GM21619 (cell line): Measurements from ENCODE around the gene EFNB1.

ENCODE experiments used
- ATAC-seq: cut with Tn5 transposase; IDR thresholded peaks from one replicate; pipeline ENCODE4 v1.9.1; 2021; ENCODE audit not compliant: unreplicated experiment

The EFNB1 gene

DNA sequence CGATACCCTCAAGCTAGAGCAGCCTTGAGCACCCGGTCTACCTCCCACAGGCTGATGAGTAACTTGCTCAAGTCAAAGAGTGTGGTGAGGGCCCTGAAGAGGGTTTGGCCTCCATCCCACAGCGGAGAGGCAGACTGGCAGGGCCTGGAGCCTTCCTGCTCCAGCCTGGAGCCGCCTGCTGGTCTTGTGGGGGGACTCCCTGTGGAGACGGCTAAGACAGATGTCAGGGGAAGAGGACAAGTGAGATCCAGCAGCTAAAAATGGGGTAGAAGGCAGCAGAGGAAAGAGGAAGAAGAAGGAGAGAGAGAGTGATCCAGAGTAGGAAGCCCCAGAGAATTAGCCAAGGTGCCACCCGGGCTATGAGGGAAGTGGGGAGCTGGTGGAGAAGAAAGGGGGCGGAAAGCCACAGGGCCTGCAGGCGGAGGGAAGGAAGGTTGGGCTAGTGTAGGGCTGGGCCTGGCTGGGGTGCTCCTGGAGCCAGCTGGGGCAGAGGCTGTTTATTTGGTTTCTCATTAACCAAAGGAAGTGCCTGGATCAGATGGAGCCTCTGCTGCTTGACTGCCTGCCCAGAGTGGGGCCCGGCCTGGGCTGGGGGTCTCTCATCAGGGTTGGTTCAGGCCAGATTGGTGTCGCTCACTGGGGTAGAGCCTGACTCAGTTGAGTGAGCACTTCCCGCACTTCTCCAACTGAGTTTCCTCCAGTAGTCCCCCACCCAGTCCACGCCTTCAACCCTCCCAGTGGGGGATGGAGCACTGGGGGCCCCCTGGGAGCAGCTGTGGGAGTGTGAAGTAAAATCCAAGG, 14.2 kb downstream of the EFNB1 start:
- no peak for ATAC-seq

DNA sequence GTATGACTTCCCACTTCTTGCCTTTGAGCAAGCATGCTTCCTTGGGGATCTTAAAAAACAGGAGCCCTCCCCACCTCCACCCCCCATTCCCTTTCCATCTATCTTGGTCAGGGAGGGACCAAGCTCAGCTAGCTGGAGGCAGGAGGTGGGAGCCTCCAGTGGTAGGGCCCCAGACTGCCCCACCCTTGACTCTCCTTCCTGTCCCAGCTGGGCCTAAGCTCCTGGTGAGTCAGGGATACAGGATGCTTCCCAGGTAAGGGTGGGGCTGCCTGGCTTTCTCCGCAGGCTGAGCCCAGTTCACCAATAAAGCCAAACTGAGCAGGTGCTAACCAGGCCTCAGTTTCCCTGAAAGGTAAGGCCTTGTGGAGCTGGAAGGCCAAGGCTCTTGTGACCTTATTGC, 15.2 kb downstream of the EFNB1 start:
- no peak for ATAC-seq

DNA sequence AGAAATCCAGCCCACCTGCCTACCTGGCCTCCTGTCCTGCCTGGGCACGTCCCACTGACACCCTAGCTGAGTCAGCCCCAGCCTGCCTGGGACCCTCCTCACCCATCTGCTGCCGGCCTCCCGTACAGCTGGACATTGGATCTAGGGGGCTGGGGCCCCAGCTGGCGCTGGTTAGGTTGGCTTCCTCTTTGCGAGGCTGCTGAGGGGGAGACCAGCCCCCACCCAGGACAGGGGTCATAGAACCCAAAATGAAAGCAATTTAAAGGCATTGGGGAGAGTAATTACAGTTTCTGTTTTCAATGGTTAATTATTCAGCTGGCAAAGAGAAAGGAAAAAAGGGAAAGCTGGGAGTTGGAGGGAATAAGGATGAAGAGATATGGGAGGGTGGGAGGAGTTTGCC, 15.8 kb downstream of the EFNB1 start:
- ATAC-seq = no peak

DNA sequence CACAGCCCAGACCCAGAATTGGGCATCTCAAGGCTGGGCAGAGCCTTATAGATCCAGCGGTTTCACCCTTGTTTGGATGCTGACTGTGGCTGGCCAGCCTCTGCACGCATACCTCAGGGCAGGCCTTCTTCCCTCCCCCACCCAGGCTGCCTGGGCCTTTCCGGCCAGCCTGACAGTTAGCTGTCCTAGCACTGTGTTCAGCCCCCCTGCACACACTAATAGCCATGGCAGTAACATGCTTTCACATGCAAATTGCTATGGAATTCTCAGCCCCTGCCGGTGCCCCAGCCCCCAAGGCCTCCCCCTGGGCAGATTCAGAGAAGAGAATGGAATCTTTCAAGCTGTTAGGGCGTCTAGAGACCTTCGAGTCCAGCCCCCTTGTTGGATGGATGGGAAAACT, 17.7 kb downstream of the EFNB1 start:
- no peak for ATAC-seq

DNA sequence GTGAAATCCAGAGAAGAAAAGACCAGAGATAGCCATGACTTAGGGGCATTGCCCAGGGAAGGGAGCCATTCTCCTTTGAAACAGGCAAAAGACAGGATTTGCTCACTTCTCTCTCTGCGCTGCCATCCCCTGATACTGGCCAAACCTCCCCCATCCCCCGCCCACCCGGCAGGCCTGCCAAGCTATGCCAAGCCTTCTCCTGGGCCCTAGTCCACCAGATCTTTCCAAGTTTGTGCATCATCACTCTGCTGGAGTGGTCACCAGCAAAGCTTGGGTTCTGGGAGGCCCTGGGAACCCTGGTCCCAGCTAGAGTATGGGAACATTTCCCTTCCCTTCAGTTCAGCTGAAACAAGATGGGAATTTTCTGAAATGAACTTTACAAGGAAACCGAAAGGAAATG, 18.4 kb downstream of the EFNB1 start:
- no peak for ATAC-seq

DNA sequence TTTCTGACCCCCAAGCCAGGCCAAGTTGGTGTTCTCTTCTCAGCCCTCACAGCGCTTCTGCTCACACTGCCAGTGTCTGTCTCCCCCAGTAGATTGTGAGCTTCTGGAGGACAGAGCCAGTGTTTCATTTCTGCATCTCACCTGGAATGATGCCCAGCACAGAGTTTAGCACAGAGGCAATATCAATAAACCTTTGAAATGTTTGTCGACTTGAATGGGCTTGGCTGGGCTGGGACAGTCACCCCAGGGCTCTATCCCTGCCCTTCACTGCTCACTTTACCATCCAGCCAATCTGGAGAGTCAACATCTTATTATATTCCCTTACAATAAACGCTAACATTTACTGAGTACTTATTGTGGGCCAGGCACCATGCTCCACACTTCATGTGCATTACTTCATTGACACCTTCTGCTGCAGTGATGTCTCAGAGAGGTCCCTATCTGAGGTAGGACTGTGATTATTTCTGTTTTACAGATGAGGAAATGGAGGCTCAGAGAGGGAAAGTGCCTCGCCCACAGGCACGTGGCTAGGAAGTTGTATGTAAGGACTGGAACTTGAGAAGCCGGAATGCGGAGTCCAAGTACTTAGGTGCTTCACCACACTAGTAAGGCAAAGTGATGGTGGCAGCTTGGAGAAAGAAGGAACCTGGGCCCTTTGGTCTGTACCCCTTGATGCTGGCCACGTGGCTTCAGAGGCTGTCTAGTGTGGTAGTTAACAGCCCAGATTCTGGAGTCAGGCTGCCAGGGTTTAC, 19.5 kb downstream of the EFNB1 start:
- ATAC-seq = no peak

DNA sequence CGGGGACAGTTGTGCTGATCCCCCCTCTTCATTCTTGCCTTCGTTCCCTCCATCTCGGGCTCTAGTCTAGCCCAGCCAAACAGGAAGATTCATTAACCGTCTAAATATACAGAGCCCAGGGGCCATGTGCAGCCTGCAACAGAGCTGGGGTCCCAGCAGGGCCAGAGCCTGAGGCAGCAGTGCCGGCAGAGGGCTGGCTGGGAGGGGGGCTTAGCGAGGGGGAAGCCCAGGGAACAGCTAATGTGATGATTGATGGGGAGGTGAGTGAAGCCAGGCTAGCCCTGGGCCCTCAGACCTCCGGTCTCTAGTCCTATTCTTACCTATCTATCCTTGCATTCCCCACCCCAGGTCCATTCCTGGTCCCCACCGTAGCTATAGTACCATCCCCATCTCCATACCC, 22.3 kb downstream of the EFNB1 start:
- ATAC-seq = no peak

DNA sequence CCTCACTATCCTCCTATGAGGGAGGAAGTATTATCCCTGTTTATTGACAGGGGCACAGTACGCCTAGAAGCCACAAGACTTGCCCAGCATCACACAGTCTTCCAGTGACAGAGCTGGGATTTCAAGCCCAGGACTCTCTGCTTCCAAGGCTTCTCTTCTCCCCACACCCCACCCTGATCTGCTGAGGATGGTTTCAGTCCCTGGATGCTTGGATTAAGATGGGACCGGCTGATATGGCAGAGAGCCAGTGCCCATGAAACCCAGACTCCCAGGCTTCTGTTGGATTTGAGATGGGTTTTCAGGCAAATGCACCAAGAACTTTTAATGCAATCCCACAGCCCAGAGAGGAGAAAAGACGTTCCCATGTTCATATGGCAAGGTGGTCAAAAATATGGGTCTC, 23.2 kb downstream of the EFNB1 start:
- no peak for ATAC-seq

DNA sequence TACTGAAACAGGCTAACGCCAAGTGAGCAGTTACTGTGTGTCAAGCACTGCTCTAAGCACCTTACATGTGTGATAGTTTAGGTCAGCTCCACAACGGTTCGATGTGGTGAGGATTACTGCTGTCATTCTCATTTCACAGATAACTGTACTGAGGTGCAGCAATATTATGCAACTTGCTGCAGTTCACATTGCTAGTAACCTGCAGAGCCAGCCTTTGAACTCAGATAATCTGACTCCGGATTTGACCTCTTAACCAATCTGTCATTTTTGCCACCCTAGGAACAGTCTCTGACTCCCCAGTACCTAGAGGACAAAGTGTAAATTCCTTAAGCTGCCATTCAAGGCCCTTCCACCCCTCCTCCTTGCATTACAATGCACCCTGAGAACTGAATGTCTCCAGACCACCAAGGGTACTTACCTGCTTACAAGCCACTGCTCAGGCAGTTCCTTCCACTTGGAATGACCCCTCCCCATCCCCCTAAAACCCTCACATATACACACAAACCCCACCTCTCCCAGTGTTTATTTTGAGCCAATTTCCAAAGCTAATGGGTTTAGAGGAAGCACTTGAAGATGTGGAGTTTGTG, 24.9 kb downstream of the EFNB1 start:
- ATAC-seq = no peak

DNA sequence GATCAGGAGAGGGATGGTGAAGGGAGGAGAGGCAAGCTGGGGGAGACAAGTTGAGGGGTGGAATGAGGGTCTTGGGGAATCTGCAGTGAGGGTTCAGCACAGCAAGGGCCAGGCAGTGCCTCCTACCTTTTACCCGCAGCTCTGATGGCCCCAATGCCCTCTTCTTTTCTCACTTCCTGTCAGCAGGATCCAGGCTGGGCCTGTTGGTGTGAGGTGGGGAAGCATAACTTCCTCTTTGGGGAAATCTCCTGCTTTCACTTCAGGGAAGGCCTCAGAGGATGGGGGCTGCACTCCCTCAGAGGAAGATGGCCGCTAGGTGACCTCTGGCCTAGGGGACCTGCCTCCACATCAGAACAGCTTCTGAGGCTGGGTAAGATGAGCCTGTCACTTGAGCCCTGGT, 36.5 kb downstream of the EFNB1 start:
- no peak for ATAC-seq

DNA sequence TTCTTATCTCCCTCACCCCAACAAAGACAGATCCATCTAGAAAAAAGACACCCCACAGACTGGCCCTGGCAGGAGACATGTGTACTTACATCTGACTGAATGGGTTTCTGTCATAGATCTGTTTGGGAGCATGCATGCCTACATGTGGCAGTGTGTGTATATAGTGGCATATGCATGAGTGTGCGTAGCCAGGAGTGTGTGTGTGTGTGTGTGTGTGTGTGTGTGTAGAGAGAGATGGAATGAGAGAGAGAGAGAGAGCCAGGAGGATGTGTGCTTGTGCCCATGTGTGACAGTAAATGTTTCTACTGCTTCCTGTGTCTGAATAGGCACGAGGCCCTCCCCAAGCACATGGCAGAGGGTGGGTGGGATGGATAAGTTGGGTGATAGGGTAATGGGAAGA, 37.1 kb downstream of the EFNB1 start:
- no peak for ATAC-seq

DNA sequence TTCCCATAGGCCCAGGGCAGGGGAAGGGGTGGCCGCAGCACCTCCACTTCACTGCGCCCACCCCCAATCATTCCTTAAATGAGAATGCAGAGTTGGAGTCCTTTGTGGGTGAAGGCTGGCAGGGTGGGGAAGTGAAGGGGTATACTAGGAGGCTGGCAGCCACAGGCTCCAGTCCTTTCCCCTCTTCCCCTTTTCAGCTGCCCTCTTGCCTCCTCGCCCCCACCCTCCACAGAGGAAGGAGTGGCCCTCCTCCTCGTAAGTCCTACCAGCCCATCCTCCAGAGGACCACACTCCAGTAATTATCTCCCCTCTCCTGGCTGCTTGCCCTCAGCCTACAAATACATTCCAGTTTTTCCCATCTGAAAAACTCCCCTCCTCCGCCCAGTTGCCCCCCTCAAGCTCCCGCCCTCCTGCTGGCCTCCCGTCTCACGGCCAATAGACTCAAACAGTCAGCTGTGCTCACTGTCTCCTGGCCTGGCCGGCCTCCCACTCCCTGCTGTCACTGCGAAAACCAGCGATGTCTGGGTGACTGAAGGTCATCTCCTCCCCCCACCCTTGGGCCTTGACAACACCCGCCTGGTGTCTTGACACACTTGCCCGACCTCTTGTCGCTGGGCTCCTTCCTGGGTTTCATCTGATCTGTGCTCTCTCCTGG, 38.8 kb downstream of the EFNB1 start:
- ATAC-seq = no peak

DNA sequence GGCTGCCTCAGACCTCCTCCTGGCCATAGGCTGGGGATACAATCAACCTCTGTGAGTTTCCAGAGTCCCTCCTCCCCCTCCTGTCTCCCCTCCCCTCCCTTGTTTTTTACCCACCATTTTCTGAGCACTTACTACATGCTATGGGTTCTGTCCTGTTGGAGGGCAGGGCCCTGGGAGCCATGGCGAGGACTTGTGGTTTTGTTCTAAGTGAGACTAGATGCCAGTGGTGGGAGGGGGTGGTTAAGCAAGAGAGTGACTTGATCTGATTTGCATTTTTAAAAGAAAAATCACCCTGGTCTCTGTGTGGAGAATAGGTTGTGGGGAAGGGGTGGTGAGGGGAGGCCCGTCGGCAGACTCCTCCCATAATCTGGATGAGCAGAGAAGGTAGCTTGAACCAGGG, 39.5 kb downstream of the EFNB1 start:
- ATAC-seq = no peak

DNA sequence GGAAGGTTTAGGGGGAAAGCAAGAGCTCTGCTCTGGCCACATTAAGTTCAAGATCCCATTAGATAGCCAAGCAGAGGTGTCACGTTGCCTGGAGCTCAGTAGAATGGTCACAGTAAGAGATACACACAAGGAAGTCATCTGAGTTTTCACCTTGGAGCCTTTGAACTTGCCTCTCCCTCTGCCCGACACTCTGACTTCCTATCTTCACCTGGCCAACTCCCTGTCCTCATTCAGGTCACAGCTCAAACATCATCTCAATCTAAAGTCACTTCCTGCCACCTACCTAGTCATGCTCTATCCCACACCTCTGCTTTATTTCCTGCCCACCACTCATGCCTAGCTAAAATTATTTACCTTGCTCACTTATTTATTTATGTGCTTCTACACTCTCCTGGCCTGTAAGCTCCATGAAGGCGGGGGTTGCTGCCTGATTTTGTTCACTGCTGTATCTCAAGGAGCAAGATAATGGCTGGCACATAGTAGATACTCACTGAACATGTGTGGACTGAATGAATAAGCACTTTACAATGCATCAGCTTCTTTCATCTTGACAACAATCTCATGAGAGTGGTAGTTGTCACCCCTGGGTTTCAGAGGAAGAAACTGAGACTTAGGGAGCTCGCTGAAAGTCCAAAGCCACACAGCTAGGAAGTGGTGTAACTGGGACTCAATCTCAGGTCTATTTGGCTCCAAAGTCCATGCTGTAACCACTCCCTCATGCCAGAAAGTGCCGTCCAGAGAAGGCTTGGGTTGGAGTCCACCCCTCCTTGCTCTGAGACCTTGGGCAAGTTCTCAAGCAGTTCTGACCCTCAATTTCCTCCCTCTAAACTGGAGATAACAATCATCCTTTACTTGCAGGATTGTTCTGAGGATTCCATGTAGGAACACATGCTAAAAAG, 40.3 kb downstream of the EFNB1 start:
- no peak for ATAC-seq

DNA sequence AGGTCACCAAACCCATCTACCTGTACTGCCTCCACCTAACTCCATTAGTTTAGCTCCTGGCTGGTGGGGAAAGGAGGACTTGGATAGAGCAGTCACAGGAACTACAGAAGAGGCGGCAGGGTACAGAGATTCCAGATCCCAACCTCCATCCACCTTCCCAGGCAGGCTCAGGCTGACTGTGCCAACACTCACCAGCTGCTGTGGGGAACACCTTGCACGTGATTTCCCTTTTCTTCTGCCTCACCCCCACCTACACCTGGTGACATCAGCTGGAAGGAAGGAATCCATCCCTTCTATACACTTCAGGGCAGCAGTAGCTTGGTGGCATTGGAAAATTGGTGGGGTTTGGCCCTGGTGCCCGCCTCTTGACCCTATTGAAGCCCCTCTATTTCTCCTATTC, 41.5 kb downstream of the EFNB1 start:
- no peak for ATAC-seq

DNA sequence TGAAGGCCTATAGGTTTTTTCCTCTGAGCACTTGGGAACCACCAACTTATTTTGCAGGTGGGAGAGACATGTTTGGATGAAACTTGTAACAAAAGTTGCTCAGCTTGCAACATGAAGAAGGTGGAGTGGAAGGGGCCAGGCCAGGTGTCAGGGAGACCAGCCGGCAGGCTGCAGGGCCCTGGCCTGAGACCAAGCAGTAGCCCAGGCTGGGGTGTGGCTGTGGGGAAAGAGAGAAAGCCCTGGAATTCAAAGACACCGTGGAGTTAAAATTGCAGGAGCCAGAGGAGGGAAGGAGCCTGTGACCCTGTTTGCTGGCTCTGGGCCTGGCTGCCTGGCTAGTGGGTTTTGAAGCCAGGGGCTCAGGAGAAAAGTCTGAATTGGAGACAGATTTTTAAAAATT, 43.4 kb downstream of the EFNB1 start:
- no peak for ATAC-seq

DNA sequence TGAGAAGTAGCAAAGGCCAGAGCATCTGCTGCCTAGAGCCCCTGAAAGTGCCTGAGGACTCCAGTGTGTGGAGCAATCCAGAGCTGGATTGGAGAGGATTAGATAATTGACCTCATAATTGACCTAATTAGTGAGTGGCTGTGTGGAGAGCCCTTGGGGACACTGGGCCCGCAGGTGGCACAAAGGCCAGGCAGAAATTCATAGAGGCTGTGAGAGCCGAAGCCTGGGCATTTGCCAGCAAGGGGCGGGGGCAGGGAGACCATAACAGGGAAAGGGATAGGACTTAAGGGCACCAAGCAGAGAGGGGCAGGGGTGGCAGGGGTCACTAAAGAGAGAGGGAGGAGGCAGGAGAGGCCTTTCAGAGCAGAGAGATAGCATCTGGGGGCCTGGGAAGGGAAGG, 45.3 kb downstream of the EFNB1 start:
- no peak for ATAC-seq

DNA sequence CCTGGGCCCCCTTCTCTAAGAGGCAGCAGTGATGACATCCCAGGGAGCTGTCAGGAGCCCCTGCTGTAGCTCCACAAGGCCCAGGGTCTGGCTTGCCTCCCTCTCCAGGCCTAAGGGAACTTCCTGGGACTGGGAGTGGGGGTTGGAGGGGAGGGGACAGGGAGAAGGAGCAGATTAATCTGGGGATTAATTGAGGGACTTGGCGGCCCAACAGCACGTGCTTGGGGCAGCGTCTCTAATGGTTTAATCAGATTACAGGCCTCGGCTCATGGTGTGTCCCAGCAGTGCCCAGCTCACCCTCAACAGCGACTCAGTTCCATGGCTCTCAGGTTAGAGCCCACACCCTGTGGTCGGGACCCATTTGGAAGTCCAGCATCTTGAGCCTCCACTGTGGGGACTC, 47.9 kb downstream of the EFNB1 start:
- ATAC-seq = no peak

DNA sequence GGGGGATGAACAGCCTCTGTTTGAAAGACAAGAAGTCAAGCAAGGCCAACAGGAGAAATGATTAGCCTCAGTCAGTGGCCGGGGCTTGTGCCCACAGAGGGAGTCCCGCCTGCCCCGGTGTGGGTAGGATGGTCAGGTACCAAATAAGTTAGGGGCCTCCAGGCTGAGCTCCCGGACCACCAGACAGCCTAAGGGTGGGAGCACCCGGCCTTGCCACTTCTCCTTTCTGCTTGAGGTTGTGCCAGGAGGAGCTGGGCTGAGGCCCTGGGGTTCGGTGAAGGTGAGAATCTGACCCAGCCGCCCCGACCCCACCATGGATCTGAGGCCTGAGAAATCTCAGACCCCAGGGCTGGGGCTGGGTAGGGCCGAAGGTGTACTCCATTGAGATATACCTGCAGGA, 48.8 kb downstream of the EFNB1 start:
- no peak for ATAC-seq

DNA sequence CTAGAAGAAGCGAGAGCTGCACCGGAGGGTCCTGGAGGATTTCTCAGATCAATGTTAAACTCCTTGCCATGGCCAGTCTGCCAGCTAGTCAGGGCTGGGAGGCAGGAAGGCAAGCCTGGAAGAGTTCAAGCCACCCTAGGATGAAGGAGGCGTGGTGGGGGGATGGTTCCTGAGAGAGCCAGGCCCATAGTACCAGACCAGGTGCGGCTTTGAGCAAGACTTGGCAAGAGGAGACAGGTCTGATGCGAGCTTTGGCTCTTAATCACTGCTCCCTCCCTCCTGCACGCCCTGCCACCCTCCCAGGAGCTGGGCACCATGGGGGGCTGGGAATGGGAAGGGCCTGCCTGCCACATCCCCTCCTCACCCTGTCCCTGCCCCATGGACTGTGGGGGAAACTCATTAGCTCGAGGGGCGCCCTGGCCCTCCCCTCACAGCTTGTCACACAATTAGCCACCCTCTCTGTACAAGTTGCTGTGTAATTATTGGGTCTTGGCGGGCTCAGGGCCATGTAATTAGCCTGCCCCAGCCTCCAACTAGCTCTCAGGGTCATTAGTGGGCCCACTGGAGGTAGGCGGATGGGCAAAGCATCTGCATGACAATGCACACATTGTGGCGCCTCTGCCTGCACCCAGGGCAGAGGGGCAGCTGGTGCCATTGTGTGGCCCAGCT, 50.3 kb downstream of the EFNB1 start:
- no peak for ATAC-seq
